GM21528 (cell line): Measurements from ENCODE around the gene CDC42BPA.
"Not testable (repeated sequence)": the region's sequence is repeated elsewhere in the genome, so short reads cannot be mapped to it uniquely, and the experiment has no call there.

Experiments used
- ATAC-seq: cut with Tn5 transposase; IDR thresholded peaks from one replicate; pipeline ENCODE4 v1.9.1; 2021; ENCODE audit warnings: mild to moderate bottlenecking, moderate library complexity; ENCODE audit not compliant: unreplicated experiment, low FRiP score

Gene CDC42BPA

DNA sequence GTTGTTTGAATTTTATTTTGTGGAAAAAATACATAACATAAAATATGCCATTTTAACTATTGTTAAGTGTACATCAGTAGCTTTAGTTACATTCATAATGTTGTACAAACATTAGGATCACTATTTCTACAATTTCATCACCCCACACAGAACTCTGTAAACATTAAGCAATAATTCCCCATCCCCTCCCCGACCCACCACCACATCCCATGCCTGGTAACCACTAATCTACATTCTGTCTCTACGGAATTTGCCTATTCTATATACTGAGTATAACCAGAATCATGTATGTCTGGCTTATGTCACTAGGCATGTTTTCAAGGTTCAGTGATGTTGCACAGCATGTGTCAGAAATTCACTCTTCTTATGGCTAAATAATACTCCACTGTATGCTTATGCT lies 47.7 kb downstream of the CDC42BPA start:
- ATAC-seq = no peak

DNA sequence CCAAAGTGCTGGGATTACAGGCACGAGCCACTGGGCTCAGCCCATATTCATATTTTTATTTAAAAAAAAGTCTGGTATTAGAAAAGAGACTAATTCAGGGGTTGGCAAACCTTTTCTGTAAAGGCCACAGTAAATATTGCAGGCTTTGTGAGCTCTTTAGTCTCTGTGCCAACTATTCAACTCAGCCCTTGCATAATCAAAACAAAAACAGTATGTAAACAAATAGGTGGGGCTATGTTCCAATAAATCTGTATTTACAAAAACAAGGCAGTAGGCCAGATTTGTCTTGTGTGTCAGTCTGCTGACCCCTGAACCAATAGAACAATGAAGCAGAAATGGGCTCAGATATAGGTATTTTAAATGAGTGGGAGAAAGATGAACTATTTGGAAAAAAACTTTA lies 49.3 kb downstream of the CDC42BPA start:
- ATAC-seq = no peak

DNA sequence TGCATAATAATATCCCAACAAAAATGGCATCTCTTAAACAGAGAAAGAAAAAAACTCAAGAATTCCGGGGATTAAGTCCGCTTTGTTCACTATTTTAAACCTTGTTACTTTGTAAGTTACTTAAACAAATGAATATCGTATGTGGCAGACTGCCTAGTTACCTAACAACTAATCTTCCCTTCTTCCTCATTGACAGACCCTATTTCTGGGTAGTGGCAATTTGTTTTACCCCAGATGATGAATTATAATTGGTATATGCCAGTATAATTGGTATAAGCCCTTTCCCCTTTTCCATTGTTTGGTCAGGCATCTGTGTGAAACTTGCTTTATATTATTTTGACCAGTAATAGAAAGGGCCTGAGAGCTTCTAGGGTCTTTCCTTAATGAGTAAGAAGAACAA lies 52.4 kb downstream of the CDC42BPA start:
- no peak for ATAC-seq

- no peak for ATAC-seq
Observed at GRCh38 chr1:227263869-227264268, 54.4 kb downstream of the CDC42BPA start.

GRCh38 chr1:227261501-227261900 lies 56.8 kb downstream of the CDC42BPA start:
- no peak for ATAC-seq

GRCh38 chr1:227260433-227260832 lies 57.9 kb downstream of the CDC42BPA start:
- no peak for ATAC-seq

GRCh38 chr1:227257964-227258363 lies 60.3 kb downstream of the CDC42BPA start:
- ATAC-seq = no peak

- no peak for ATAC-seq
Observed at GRCh38 chr1:227255086-227255732, 63.1 kb downstream of the CDC42BPA start.

GRCh38 chr1:227253065-227253464 lies 65.2 kb downstream of the CDC42BPA start:
- ATAC-seq = no peak

- no peak for ATAC-seq
Observed at GRCh38 chr1:227245613-227246320, 72.5 kb downstream of the CDC42BPA start.

- ATAC-seq = no peak
Observed at GRCh38 chr1:227244339-227245118, 73.8 kb downstream of the CDC42BPA start.

DNA sequence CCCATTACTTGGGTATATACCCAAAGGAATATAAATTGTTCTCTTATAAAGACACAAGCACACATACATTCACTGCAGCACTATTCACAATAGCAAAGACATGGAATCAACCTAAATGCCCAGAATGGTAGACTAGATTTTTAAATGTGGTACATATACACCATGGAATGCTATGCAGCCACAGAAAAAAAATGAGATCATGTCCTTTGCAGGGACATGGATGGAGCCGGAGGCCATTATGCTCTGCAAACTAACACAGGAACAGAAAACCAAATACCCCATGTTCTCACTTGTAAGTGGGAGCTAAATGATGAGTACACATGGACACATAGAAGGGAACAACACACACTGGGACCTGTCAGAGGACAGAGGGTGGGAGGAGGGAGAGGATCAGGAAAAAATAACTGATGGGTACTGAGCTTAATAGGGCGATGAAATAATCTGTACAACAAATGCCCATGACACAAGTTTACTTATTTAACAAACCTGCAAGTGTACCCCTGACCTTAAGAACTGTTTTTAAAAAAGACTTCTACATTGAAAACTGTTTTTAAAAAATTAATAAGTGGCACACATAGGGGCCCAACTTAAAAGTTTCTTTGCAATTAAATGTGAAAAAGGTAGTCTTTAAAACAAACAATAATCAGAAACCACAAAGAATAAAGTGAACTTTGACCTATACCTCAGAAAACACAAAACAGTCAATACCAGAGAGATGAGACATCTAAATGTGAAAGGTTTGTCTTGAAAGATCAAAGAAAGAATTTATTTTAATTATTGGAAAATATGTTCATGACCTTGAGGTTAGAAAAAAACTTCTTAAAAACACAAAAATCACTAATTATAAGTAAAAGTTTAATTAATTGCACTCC lies 75.2 kb downstream of the CDC42BPA start:
- ATAC-seq = no peak

DNA sequence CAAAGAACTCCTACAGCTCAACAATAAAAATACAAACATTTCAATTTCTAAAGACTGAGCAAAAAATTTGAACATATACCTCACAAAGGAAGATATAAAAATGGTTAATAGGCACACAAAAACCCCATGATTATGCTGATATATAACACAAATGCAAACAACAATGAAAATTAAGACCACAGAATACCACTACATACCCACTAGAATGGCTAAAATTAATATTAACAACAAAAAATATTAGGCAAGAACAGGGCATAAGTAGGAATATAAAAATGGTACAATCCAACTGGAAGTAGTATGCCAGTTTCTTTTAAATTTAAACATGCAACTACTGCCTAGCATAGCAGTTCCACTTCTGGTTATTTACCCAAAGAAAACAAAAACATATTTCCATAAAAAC lies 77.3 kb downstream of the CDC42BPA start:
- ATAC-seq = no peak

DNA sequence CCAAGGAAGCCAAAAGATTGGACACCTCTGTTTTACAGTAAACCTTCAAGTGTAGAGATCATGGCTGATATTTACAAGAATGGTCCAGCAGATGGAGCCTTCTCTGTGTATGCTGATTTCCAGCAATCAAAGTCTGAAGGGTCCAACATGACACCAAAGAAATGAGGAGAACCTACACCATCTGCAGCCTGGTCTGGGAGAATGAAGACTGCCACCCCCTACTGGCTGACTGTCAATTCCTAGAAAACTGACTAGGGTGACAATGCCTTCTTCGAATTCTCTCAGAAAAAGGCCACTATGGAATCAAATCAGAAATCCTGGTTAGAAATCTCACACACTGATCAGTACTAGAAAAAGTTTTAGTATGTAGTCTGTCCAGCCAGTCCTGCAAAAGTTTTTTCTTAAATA lies 83.3 kb downstream of the CDC42BPA start:
- ATAC-seq = no peak

- not testable (repeated sequence) for ATAC-seq
Observed at GRCh38 chr1:227231128-227231527, 87.2 kb downstream of the CDC42BPA start.

DNA sequence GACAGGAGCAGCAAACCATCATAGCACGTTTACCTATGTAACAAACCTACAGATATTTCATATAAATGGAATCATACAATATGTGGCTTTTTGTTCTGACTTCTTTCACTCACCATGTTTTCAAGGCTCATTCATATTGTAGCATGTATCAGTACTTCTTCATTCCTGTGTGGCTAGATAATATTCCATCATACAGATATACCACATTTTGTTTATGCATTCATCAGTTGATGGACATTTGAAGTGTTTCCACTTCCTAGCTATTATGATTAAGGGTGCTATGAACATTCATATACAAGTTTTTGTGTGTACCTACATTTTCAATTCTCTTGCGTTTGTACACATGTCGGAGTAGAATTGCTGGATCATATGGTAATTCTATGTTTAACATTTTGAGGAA lies 90.1 kb downstream of the CDC42BPA start:
- no peak for ATAC-seq

- ATAC-seq = no peak
Observed at GRCh38 chr1:227227761-227228160, 90.5 kb downstream of the CDC42BPA start.

GRCh38 chr1:227225715-227226346 lies 92.5 kb downstream of the CDC42BPA start:
- no peak for ATAC-seq

- no peak for ATAC-seq
Observed at GRCh38 chr1:227223171-227223806, 95.0 kb downstream of the CDC42BPA start.
